ENCODE results near the gene PROK2.

- TF ChIP-seq CTCF (IDR thresholded peaks at IDR 0.05) (no peak), POLR2A (IDR thresholded peaks at IDR 0.05) (no peak)
Measured at GRCh38 chr3:71789922-71790321, 5.0 kb upstream of the PROK2 start.

Data from body of pancreas (tissue), 4 donors.